Activated T-cell treated with anti-CD3 and anti-CD28 coated beads for 4 hours (primary cell): ENCODE measurements around the gene RIPOR1.
"Not testable (repeated sequence)": the region's sequence is repeated elsewhere in the genome, so short reads cannot be mapped to it uniquely, and the experiment has no call there.

Source experiments
- DNase-seq: peaks from one replicate; pipeline ENCODE4 v3.0.0-alpha.2; 2020

Gene RIPOR1

DNA sequence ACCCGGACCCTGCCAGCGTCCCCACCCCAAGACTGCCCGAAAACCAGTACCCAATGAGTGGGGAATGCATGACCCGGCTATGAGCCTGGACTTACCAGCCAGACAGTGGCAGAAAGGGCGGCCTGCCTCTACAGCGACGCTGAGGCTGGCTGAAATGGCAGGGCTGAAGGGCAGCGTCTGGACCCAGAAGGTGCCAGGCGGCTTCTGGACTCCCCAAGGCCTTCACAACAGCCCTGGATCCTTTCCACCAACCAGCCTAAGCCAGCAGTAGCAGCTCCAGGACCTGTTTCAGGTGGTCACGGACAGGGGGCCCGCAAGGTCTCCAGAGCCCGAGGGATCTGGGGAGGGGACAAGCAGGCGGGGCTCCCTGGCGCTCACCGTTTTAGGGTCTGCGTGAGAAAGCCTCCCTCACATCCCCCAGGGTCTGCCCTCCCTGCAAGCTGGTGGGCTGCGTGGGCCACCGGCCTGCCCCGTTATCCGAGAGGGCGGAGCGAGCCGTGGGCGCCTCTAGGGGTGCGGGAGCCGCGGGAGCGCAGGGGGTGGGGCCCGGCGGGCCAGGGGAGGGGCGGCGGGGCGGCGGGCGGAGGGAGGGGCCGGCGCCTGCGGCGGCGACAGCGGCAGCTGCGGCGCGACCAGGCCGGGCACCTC is at the start of gene RIPOR1:
Gene RIPOR1, plus strand, starts transcription at position 608 of the 648 bp plus-strand sequence. CDS start 9,618 bp downstream, outside the sequence.
- DNase-seq: no peak

- peak; percentile 97 for DNase-seq
Measured at GRCh38 chr16:67480833-67481560, 47.6 kb upstream of the RIPOR1 start, which contains the start of gene ATP6V0D1. Gene ATP6V0D1, minus strand, starts transcription at chr16:67481157. Its CDS starts 71 bp downstream, at chr16:67481086.

DNA sequence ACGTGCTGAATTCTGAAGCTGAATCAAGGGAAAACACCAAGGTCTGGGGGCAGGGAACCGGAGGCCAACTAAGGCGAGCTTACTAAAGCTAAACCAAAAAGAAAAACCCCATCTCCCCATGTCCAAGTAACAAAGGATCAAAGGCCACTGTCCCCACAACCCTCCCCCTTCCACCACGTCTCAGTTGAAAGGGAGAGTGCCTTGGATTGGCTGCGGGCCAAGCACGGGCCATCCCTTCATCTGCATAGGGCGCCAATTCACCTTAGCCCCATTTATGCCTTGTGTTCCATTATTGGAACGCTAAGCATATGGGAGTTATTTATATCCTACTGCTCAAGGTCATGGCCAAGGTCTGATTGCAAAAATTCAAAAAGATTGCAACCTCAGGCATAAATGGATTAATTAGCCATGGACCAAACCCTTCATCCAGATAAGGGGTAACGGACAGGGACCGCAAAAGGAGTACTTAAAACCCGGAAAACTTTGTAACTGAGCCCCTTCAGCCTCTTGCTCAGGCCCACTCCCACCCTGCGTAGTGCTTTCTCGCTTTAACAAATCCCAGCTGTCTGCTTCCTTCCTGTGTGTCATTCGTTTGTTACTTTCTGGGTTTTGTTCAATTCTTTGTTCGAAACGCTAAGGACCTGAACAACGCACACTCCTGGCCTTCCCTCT is 46.9 kb upstream of the RIPOR1 start:
- no peak for DNase-seq

DNA sequence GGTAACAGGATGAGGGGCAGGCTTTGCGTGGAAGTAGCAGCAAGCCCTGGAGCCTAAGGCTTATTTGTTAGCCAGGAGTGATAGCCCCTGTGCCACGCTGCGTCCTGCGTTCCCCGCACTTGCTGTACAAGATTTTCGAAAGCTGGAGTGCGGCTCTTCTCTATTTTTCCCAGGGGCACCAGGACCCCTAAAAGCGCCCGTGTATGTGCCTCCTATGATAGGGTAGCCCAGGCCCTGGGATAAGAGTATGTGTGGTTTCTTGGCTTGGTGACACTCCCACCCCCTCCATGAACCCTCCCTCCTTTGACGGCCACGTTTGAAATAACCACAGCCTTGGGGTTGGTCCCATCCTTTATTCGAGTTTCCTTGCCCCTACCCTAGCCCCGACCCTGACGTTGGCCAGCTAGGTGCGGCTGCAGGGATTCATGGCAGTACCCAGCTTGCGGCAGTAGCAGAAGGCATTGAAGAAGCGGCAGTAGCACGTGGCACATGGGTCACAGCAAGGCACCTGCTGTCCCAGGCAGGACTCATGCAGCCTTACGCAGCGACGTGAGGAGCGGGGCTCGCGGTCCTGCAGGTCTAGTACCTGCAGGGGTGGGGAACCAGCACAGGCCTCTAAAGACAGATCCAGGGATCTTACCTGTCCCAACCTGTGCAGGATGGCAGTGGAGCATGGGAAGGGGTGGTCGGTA is 46.2 kb upstream of the RIPOR1 start:
- no peak for DNase-seq

GRCh38 chr16:67483150-67483549 is 45.5 kb upstream of the RIPOR1 start, which contains the start of gene AGRP:
Gene AGRP, minus strand, starts transcription at chr16:67483547. Its CDS starts 149 bp downstream, at chr16:67483398.
- no peak for DNase-seq

DNA sequence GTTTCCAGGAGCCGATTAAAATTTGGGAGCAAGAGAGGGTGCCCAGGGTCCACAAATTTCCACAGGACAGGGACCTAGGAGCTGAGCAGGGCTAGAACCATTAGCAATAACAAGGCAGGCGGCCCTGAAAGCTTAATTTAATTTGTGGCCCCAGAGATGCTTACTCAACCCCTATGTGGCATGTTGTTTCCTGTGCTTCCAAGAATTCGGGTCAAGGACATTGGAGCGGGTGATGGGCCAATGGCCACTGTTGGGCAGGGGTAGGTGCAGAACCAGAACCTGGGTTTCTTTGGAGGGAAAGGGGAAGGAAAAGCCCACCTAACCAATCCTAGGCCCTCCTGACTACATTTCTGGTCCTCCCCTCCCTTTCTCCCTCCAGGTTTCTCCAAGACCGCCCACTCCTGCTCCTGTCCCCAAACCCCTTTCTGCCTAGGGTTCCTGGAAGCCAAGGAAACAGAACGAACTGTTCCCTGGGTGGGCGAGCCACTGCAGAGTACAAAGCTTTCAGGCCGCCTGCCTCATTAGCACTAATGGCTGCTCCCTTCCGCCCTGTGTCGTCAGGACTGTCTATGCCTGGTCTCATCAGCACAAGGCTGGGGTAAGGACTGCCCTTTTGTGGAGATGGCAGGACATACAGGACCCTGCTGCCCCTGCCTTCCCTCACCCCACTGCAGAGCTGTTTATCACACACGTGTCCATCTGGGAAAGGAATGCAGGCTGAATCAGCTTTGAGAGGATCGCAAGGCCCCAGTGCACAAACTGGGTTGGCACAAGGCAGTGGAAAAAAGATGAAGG is 44.7 kb upstream of the RIPOR1 start:
- no peak for DNase-seq

DNA sequence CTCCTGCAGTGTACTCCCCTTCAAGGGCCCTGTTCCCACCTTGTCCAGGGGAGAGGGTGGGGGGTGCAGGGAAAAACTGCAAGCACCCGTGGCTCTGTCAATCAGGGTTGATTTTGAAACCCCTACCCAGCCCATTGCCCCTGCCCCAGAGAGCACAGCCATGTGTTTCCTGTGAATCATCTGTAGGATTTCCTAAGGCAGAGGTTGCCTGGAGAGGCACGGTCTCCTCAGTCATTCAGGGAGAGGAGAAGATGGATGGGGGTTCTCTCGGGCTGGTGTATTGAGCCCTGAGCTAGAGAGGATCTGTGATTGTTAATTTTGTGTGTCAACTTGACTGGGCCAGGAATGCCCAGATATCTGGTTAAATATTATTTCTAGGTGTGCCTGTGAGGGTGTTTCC is 41.8 kb upstream of the RIPOR1 start:
- no peak for DNase-seq

GRCh38 chr16:67487561-67487960 is 41.1 kb upstream of the RIPOR1 start:
- DNase-seq: not testable (repeated sequence)

- DNase-seq: no peak
Measured at GRCh38 chr16:67489401-67490083, 39.1 kb upstream of the RIPOR1 start.

GRCh38 chr16:67490335-67491096 is 38.1 kb upstream of the RIPOR1 start:
- no peak for DNase-seq

GRCh38 chr16:67499106-67499505 is 29.5 kb upstream of the RIPOR1 start:
- no peak for DNase-seq

GRCh38 chr16:67504031-67505021 is 24.3 kb upstream of the RIPOR1 start:
- DNase-seq: no peak

- DNase-seq: no peak
Measured at GRCh38 chr16:67506468-67506867, 22.2 kb upstream of the RIPOR1 start.

GRCh38 chr16:67509016-67509415 is 19.6 kb upstream of the RIPOR1 start:
- DNase-seq: no peak

DNA sequence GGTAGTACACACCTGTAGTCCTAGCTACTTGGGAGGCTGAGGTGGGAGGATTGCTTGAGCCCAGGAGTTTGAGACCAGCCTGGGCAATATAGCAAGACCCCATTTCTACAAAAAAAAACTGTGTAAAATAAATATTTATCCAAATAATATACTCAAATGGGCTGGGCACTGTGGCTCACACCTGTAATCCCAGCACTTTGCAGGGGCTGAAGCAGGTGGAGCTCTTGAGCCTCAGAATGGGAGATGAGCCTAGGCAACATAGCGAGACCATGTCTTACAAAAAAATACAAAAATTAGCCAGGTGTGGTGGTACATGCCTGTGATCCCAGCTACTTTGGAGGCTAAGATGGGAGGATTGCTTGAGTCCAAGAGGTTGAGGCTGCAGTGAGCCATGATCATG is 14.7 kb upstream of the RIPOR1 start:
- not testable (repeated sequence) for DNase-seq

DNA sequence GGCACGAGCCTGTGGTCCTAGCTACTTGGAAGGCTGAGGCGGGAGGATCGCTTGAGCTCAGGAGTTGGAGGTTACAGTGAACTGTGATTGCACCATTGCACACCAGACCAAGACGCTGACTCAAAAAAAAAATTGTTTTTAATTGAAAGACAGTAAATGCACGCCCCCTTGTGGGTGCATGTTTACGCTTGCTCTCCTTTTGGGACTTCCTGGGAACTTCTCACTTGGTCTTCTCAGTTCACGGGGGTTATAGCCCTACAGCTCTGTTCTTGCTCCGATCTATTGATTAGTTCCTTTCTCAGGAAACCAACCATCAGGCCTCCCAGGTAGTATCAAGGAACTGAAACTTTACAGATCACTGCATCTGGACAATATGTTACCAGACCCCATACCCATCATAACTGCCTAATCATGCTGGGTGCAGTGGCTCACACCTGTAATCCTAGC is 14.2 kb upstream of the RIPOR1 start:
- peak; percentile 81 for DNase-seq

DNA sequence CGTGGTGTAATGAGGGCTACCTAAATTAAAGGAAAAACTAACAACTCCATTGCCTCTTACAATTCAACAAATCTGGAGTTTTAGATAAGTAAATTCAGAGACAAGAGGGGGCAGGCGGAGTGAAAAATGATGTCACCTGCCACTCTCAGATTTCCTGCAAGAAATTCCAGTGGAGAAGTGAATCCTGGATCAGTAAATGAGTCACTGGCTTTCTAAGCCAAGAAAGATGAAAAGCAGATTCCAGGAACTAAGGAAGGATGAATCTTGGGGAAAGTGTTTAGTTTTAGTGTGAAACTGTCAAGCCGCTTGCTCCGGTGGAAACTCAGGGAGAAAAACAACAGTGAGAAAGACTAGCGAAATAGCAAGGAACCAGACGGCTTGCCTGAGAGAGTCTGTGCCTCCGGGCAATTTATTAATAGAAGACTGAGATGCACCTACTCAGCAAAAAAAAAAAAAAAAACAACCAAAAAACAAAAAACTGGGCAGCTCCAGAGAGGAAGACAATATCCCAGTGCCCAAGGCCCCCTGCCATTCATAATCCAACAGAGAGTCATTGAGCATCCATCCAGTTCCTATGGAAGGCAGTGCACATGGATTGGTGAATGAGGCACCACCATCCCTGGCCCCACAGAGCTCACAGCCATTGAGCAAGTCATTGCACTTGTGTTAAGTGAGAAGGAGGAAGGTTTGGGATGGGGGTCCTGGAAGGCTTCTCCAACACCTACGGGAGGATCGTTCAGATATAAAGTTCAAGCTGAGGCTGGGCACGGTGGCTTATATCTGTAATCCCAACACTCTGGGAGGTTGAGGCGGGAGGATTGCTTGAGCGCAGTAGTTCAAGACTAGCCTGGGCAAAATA is 12.1 kb upstream of the RIPOR1 start:
- no peak for DNase-seq

- DNase-seq: no peak
Measured at GRCh38 chr16:67517155-67517445, 11.5 kb upstream of the RIPOR1 start.
